Liver (tissue), 3 donors: Measurements from ENCODE around the gene INTS6L.

ENCODE experiments used
- CTCF ChIP-seq: fragments of 150-350 bp; IDR thresholded peaks from 2 replicates; pipeline ENCODE4 v1.5.1; 2017; ENCODE audit warnings: improper control_type of control experiment, low read depth, low read length; ENCODE audit not compliant: missing input control
- GABPA ChIP-seq, 2 donors: IDR thresholded peaks in 1 of 2; conservative IDR thresholded peaks in 1 of 2; 2 replicates each; pipeline ENCODE4 v1.6.1; 2016; ENCODE audit warnings: antibody characterized with exemption in 2 of 2, mild to moderate bottlenecking in 1 of 2, moderate library complexity in 1 of 2
- JUND ChIP-seq, 2 donors: IDR thresholded peaks; 2 replicates each; pipeline ENCODE4 v1.6.1; 2016; ENCODE audit warnings: antibody characterized with exemption in 2 of 2
- MAX ChIP-seq: IDR thresholded peaks from 2 replicates; pipeline ENCODE4 v1.6.1; 2016; ENCODE audit warnings: antibody characterized with exemption
- REST ChIP-seq: IDR thresholded peaks from 2 replicates; pipeline ENCODE4 v1.6.1; 2016; ENCODE audit warnings: antibody characterized with exemption, mild to moderate bottlenecking
- RXRA ChIP-seq, 2 donors: IDR thresholded peaks; 2 replicates each; pipeline ENCODE4 v1.6.1; 2017 to 2018; ENCODE audit warnings: antibody characterized with exemption in 2 of 2, mild to moderate bottlenecking in 1 of 2
- SP1 ChIP-seq: IDR thresholded peaks from 2 replicates; pipeline ENCODE4 v1.6.1; 2018; ENCODE audit warnings: antibody characterized with exemption, mild to moderate bottlenecking
- TAF1 ChIP-seq: conservative IDR thresholded peaks from 2 replicates; pipeline ENCODE4 v1.6.1; 2016; ENCODE audit warnings: antibody characterized with exemption, mild to moderate bottlenecking
- YY1 ChIP-seq: IDR thresholded peaks from 2 replicates; pipeline ENCODE4 v1.6.1; 2016; ENCODE audit warnings: antibody characterized with exemption, mild to moderate bottlenecking
- ZBTB33 ChIP-seq: IDR thresholded peaks from 2 replicates; pipeline ENCODE4 v1.6.1; 2016; ENCODE audit warnings: antibody characterized with exemption
- TF ChIP-seq, protein P1 (sequence below): IDR thresholded peaks from 2 replicates; pipeline ENCODE4 v1.6.1; 2016; ENCODE audit warnings: antibody characterized with exemption
- donor health status: healthy.
- donor health status: healthy.

- TF ChIP-seq CTCF (no peak), RXRA (IDR thresholded peaks at IDR 0.05) (no peak), ZBTB33 (no peak), TAF1 (no peak), JUND (IDR thresholded peaks at IDR 0.05) (no peak), SP1 (no peak), GABPA (IDR thresholded peaks at IDR 0.05 in 1 of 2, conservative IDR thresholded peaks at IDR 0.05 in 1 of 2) (no peak), YY1 (no peak), MAX (no peak), REST (no peak)
- TF ChIP-seq, protein P1, sequence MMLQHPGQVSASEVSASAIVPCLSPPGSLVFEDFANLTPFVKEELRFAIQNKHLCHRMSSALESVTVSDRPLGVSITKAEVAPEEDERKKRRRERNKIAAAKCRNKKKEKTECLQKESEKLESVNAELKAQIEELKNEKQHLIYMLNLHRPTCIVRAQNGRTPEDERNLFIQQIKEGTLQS: no peak
Observed at GRCh38 chrX:135489542-135489941, 30.9 kb upstream of the INTS6L start.
